ENCODE measurements around the gene GATAD2A.
"Not testable (repeated sequence)": the region's sequence is repeated elsewhere in the genome, so short reads cannot be mapped to it uniquely, and the experiment has no call there.

The GATAD2A gene

GRCh38 chr19:19388568-19389555 lies 16.6 kb upstream of the GATAD2A start:
- no peak for DNase-seq

- DNase-seq: not testable (repeated sequence)
Measured at GRCh38 chr19:19389683-19390082, 15.8 kb upstream of the GATAD2A start.

- DNase-seq: not testable (repeated sequence)
Measured at GRCh38 chr19:19394333-19394732, 11.1 kb upstream of the GATAD2A start.

- no peak for DNase-seq
Measured at GRCh38 chr19:19399733-19400433, 5.6 kb upstream of the GATAD2A start.

DNA sequence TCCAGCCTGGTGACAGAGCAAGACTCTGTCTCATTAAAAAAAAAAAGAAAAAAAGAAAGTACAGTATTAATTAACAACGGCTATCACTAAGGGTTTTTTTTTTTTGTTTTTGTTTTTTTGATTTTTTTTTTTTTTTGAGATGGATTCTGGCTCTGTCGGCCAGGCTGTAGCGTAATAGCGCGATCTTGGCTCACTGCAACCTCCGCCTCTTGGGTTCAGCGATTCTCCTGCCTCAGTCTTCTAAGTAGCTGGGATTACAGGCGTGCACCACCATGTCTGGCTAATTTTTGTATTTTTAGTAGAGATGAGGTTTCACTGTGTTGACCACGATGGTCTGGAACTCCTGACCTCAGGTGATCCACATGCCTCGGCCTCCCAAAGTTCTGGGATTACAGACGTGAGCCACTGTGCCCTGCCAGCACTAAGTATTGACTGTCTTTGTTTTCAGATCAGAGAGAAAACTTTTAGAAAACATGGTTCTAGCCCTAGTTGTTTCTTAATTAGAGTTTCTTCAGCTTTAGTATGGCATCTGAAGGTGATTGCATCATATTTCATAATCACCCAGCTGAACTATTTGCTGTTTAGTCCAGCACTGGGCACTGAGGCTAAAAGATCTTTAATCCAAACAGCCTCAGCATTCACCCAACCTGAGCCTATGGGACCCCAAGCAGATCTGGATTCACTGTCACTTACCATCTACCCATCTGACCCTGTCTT lies 2.7 kb upstream of the GATAD2A start:
- DNase-seq: no peak

DNA sequence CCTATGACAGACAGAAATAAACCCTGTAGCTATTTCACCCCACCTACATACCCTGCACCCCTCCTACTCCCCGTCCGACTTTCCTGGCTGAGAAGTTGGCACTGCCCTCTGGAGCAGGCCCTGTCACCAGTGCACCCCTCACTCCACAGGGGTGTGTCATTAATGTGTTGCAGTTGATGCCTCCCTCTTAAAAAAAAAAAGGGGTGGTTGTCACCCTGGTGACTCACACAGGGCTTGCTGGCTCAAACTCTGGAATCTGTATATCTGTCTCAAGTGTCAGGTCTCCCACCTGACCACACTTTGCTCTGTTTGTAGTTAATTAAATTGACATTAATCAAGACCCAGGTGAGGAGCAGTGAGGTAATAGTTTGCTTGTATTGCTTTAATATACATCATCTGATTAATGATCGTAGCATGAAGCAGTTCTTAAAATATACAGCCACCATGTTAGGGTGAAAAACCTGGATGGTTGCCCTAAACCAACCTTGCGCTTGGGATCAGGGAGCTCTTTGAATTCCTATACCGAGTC lies 2.0 kb upstream of the GATAD2A start:
- peak; percentile 51 for DNase-seq

DNA sequence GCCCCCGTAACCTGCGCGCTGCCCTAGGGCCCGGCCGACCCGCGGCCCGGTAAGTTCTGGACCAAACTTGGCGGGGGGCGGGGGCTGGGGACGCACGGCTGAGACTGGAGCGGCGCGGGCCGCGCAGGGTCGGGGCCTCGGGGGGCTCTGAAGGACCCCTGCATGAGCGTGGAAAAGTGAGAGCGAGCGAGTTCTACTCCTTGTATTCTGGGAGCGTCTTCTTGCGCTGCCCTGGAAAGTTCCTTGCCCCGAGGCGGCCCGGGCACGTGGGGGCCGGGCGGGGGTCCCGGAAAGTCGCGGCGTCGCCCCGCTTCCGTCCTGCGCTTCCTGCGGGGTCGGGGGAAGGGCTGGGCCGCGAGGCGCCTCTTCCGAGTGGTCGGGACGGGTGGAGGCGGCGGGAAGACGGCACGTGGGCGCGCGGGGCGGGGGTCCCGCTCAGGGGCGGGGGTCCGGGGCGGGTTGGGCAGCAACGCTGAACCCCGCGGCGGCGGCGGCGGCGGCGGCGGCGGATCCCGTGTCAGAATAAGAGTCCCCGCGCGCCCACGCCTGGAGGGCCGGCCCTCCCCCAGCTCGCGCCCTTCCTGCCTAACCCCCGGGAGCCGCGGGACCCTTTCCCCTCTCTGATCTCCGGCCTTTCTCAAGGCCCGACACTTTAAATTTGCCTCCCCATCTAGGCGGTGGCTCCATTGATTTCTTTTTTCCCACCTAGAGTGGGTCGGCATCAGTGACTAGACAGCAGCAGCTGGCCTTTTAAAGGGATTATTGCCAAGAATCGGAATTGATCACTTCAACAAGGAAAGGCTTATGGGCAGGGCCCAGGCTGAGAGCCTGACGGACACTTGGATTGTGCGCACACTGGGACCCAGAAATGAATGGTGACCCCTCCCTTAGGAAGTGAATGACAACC lies 749 bp downstream of the GATAD2A start:
- peak; percentile 35 for DNase-seq

DNA sequence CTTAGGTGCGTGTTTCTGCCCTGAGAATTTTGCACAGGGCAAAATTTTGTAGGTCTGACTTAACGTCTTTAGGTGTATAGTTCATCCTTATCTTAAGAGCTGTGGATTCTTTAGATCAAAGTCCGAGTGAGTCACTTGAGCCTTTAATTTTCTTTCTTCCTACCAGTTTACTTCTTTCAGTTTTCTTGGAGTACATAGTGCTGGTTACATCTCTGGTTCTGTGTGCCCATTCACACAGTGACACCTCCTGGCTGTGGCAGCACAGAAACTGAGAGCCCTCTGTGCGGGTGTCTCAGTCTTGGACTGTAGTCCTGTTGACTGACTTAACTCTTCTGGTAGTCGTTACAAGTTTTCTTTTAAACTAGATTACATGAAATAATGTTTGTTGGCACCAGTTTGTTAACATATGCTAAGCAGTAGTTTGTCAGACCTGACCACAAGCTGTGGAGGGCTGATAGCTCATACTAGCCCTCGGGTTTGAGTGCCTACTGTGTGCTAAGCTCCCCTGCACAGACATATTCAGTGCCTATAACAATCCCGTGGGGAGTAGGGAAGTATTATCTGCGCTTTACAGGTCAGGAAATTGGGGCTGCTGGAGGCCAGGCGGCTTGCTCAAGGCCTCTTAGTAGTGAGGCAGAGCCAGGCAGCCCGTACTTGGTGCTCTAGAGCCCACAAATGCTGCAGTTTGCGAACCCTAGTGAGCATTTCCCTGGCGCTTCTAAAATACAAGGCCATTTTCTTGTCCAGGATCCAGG lies 1.6 kb downstream of the GATAD2A start:
- peak; percentile 69 for DNase-seq

DNA sequence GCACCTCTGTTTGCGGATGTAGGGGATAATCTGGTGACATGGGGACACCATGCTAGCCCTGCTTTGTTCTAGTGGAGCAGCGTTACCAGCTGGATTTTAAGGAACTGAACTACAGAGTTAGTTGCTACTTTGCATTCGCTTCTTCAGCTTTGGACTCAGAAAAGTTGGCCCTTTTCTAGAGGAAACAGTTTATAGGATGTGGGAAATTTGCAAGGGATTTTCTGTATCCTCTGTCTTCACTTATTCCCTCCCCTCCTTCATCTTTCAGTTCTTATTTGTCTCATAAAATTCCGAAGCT lies 2.1 kb downstream of the GATAD2A start:
- no peak for DNase-seq

DNA sequence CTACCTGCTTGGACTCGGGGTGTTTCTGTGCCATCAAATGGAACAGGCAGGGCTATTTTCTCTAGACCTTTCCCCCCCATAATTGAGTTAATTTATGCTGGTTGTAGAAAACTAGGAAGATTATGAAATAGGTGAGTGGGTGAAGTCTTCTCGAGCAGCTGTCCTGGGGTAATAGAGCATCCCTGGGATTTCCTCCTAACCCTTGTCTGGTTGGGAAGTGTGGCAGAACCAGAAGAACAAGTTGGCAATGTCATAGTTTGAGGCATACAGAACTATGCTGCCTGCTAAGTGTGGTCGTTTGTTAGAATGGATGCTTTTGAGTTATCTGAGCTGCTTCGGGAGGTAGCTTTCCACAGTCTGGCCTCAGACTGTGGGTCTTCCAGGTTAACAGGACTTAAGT lies 3.7 kb downstream of the GATAD2A start:
- no peak for DNase-seq

- DNase-seq: peak; percentile 28
Measured at GRCh38 chr19:19409631-19410030, 4.2 kb downstream of the GATAD2A start.

DNA sequence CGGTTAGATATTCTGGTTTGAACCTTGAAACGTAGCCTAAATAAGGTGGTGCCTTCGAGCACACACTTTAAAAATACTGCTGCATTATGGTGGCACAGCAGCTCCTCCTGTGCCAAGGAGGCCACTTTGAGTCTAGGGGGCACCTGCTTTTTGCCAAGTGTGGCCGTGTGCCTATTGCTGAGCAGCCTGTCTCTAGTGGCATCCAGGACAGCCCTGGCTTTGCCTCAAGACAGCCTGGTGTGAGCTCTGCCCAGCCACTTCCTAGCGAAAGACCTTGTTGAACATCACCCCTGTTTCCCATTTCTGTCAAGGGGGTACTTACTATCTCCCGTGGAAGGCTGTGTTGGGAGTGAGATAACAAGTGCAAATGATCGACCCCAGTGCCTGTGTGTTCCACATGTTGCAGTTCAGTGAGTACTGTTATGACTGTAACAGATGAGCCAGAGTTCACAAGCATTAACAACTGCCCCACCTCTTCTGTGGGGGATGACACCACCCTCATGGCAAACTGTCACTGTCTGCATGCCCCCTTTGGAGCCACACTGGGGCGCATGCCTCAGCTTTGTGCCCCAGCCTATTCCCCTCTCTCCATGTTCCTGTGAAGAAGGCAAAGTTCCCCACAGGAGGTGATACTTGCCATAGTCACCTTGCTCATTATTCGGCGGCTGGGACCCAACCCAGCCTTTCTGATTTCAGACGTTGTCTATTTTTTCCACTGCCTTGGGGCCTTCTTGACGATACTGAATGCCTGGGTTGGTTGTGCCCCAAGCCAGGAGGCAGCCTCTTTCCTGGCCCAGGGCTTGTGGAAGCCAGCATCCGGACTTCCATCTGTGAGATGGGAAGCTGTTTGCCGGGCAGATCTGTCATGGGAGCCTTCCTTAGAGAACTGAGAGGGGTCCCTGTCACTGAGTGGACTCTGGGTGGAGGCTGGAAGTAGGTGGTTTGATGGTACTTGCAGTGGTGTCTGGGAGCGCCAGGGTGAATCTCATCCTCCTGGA lies 5.4 kb downstream of the GATAD2A start:
- DNase-seq: peak; percentile 27

- DNase-seq: no peak
Measured at GRCh38 chr19:19416280-19416679, 10.8 kb downstream of the GATAD2A start.

DNA sequence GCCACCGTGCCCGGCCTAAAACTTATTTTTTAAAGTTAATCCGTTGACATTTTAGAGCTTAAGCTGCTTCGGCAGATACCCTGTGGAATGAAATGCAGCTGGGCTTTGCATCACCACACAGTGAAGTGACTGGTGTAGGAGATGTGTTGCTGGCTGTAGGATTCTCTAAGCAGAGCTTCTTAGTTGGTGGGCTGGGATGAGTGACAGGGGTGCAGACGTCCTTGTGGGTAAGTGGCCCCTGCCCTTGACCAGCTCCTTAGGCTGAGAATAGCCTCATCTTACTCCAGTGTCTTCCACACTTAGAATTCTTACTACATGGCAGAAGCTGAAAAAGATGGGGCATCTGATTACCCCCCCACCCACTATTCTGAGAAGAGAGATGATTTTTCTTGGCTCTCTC lies 11.6 kb downstream of the GATAD2A start:
- no peak for DNase-seq

- DNase-seq: no peak
Measured at GRCh38 chr19:19417628-19418245, 12.3 kb downstream of the GATAD2A start.

DNA sequence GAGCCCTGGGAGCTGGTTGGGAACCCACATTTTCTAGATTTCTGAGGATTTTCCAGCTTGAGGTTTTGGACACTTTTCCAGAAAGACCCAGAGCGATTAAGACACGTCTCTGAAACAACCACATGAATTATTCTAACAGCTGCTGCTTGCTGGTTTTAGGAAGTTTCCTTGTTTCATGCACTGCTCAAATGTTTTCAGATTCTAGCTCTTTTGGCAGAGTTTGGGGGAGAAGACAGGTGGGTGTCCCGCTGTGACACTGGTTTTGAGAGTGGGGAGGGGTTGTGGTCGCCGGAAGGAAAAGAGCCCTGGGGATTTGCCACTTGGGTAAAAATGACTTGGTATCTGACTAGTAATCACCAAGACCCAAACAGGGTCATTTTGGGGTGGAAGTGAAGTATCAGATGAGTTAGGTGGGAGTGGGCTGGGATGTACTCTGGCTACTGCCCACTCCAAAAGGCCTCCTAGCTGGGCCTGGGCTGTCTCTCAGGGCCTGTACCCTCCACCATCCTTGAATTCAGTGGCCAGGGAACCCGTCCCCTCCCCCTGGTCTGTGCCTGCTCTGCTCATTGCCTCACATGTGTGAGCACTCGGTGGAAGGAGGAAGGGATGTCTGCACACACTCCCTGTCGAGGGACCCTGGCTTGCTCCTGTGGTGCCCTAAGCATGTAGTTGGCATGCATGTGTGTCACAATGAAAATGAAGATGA lies 13.2 kb downstream of the GATAD2A start:
- no peak for DNase-seq

GRCh38 chr19:19420570-19421298 lies 15.3 kb downstream of the GATAD2A start:
- peak; percentile 70 for DNase-seq

- no peak for DNase-seq
Measured at GRCh38 chr19:19421299-19421696, 15.8 kb downstream of the GATAD2A start.

Measured in CD4-positive, alpha-beta T cell treated with Interleukin-15 for 1 hour (primary cell).